NCI-H2196 treated with DMSO at 0.1 percent for 48 hours (cell line): ENCODE data around the gene RHOC.
A peak's percentile ranks its signal among the peaks of the same experiment; 100 is the strongest.

Experiments
- DNase-seq: peaks from one replicate; lab custom pipeline; 2025; ENCODE audit not compliant: unreplicated experiment; lab: John Stamatoyannopoulos, UW

RHOC gene

GRCh38 chr1:112718691-112719418 is 11.9 kb upstream of the RHOC start:
- peak; percentile 38 for DNase-seq

GRCh38 chr1:112717263-112717873 is 10.4 kb upstream of the RHOC start:
- no peak for DNase-seq

- peak; percentile 64 for DNase-seq
Measured at GRCh38 chr1:112716133-112716720, 9.3 kb upstream of the RHOC start.

GRCh38 chr1:112715264-112716053 is 8.5 kb upstream of the RHOC start, which contains the start of gene PPM1J:
Gene PPM1J, minus strand, starts transcription at chr1:112715332. Its CDS starts 31 bp downstream, at chr1:112715301.
- peak; percentile 72 for DNase-seq

- no peak for DNase-seq
Measured at GRCh38 chr1:112714313-112715263, 7.7 kb upstream of the RHOC start.

GRCh38 chr1:112713466-112714312 is 6.8 kb upstream of the RHOC start:
- peak; percentile 40 for DNase-seq

GRCh38 chr1:112712701-112713128 is 5.8 kb upstream of the RHOC start:
- no peak for DNase-seq

GRCh38 chr1:112712191-112712590 is 5.3 kb upstream of the RHOC start:
- DNase-seq, result no peak

- no peak for DNase-seq
Measured at GRCh38 chr1:112711670-112712069, 4.7 kb upstream of the RHOC start.

GRCh38 chr1:112711041-112711440 is 4.1 kb upstream of the RHOC start:
- no peak for DNase-seq

GRCh38 chr1:112710586-112710985 is 3.7 kb upstream of the RHOC start:
- no peak for DNase-seq

GRCh38 chr1:112710159-112710558 is 3.2 kb upstream of the RHOC start:
- DNase-seq, result no peak

- no peak for DNase-seq
Measured at GRCh38 chr1:112708489-112708888, 1.6 kb upstream of the RHOC start.

- no peak for DNase-seq
Measured at GRCh38 chr1:112708002-112708448, 1.1 kb upstream of the RHOC start.

- DNase-seq, result peak; percentile 74
Measured at GRCh38 chr1:112707221-112708001, 484 bp upstream of the RHOC start.

GRCh38 chr1:112704934-112705627 is 1.8 kb downstream of the RHOC start:
- DNase-seq, result peak; percentile 80

GRCh38 chr1:112704391-112704933 is 2.5 kb downstream of the RHOC start:
- no peak for DNase-seq

GRCh38 chr1:112703706-112704105 is 3.2 kb downstream of the RHOC start:
- no peak for DNase-seq
